CD4-positive, alpha-beta T cell treated with Interleukin-17A for 4 hours (primary cell): ENCODE data around the gene TAF4B.

ENCODE experiments used
- DNase-seq: peaks from one replicate; pipeline ENCODE4 v3.0.0-alpha.2; 2020; ENCODE audit warnings: mixed read lengths

The TAF4B gene

DNA sequence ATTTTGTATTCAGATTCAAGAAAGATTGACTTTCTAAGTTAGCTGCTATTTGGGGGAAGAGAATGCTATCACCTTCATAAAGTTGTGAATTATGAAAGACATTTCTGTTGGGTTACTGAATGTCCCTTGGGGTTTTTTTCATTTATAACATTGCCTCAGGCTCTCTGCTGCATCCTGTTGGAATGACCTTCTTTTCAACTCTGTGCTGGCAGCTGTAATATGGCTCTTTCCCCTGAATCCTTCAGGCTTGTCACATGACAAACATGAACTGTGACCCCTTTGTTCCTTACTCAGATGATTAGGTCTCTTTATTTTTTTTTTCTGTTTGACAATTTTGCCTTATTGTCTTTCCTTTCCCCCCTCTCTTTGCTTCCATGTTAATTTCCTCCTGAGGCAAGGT, 159.8 kb downstream of the TAF4B start:
- no peak for DNase-seq

DNA sequence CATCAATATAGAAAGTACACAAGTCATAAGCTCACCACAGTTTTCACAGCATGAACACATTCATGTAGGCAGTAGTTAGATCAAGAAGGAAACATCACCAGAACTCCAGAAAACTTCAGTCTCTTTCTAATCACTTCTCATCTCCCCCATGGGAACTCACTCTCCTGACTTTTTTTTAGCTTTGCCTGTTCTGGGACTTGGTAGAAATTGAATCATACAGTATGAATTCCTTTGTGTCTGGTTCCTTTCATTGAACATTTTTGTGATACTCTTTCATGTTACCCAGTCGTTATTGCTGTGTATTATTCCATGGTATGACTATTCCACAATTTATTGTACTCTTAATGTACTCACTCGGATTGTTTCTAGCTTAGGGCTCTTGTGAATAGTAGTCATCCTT, 160.2 kb downstream of the TAF4B start:
- no peak for DNase-seq

DNA sequence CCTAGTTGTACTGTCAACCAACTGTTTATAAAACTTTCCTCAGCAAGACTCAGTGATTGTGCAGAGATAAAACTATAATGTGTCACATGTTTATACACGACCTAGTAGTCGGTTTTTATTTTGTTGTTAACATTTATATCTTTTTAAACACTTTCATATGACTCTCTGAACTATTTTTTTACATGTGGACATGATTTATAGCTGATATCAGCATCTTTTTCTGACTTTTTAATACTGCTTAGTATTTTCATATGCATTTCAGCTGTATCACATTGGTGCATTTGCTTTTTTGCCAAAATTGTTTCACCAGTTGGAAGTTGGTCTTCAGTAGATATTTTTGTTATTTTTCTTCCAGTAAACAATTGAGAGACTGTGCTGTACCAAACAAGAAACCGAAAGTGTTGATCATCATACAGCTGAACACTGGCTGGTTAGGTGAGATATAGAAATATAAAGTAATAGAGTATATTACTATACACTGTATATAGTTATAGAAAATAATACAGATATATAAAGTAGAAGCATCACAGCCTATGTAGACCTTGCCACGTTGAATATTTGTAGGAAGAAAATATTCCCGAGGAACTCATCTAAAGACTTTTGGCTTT, 167.9 kb downstream of the TAF4B start:
- no peak for DNase-seq

DNA sequence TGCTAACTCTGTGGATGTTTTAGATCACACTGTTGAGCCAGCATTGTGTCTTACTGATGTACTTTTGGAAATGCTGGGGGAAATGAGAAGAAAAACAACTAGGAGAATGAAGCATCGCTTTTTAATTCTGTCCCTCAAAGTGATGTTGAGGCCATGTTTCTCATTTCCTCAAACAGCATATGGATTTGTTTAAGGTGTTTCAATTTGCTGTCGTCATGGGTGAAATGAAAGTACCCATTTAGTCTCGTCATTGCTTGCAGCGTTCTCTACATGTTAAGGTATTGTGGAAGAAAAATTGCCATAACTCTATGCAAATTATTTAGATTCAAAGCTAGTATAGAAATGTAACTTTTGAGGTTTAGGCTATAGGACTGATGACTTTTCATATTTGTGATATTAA, 170.8 kb downstream of the TAF4B start:
- DNase-seq, result no peak

DNA sequence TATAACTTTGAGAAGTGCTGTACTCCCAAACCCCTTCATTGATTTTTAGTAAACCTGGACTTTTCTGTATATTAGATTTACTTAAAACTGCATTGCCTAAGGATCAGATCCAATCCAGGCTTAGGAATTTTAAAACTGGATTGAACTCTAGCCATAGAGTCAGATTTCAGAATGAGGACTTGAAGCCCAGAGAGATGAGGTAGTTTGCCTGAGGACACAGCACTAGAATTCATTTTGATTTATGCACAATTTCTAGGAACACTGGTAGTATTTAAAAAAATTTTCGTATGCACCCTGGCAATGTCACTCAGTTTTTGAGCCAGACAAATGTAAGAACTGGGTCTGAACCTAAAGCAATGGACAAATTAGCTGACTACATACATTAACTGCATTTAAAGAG, 177.2 kb downstream of the TAF4B start:
- DNase-seq, result no peak

DNA sequence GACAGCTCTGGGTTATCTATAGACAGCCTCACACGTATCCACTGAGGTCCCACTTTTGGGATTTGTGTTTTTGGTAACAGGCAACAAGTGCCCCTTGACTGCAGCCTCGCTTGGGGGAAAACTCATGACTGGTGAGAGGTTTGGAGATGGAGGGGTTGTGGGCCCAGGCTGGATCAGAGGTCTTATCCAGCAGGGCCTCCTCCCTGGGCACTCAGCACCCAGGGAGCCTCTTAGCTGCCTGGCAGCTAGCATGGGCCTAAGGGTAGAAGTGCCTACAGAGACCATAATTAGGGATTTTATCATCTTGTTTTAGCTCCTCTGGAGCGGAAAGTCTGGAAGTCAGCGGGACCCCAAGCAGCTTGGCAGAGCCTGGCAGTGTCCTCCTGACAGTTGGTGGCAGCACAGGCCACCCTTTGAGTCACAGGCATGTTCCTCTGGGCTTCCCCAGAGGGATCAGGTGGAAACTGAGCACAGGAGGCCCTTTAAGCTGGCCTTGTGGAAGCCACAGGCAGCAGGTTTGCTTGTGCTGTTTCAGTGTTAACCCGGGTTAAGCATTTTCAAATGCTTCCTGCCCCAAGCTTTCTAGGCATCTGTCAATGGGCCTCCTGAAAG, 179.1 kb downstream of the TAF4B start:
- no peak for DNase-seq

DNA sequence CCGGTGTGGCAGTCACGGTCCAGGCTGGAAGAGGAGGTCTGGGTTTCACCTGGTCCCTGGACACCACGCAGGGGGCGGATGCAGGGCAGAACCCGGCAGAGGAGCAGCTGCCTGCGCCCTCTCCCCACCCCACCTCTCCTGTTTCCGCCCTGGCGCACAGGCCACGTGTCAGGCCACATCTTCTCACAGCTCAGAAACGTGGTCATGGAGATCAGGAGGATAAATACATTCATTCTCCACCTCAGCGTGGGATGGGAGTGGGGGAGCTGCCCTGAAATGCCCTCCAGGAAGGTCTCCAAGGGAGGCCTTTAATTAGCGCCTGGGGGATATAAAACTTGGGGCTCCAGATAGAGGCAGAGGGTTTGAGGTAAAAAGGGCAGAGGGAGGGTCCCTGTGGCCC, 180.1 kb downstream of the TAF4B start:
- no peak for DNase-seq

DNA sequence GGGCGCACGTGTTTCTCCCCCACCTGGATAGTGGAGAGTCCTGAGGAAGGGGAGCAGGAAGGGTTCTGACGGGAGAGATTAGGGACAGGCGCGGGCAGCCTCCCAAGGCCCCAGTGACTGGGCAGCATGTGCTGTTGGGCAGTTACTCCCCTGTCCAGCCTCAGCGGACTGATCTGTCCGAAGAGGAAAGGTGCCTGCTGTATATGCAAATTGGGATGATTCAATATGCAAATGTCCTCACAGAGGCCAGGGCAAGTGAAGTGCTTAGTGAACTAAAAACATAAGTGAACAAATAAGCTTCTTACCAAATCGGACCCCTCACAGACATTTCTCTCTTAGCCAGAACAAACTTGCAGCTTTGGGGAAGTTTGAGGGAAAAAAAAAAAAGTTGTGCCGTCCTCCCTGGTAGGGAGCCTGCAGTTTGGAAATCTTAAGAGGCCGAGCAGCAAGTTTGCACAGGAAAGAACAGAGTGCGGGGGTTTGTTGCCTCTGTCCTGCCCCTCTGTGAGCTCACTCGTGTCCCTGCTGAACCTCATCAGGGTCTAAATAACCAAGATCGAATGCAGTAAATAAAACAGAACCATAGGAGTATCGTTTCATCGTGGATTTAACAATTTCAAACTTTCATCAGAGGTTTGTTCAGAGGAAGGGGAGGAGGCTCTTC, 180.7 kb downstream of the TAF4B start:
- DNase-seq, result no peak

DNA sequence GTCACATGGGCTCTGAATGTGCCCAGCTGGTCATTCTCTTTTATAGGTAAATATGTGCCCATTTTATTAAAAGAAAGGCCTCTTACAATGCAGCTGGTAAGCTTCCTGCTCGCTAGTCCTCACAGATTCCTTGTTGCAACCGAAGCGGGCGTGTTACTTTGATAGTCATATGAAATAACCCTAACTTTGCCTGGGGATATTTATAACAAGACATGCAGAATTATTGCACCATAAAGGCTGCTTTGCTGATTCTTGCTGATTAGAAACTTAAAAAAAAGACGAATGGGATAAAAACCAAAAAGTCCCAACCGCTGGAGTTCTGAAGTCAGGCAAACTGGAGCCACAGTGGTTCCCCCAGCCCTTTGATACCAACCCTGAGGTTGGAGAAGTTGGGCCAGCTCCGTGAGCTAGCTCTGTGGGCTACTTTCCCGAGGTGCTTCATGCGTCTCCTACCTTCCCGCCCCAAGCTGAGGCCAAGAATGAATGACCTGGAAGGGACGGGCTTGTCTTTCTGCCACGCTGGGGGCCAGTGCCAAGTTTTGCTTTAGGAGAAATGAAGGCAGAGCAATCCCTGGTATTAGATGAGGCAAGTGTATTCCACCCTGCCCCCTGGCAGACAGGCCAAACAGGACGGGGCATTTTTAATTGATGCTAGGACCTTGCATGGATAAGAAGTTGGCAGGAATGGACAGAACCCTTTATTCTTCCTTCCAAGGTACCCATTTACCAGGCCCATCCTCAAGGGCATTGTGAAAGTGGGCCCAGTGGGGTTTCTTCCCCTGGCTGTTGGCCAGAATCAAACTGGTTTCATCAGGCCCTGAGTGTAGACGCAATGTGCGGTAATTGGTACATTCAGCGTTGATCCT, 181.7 kb downstream of the TAF4B start:
- no peak for DNase-seq

DNA sequence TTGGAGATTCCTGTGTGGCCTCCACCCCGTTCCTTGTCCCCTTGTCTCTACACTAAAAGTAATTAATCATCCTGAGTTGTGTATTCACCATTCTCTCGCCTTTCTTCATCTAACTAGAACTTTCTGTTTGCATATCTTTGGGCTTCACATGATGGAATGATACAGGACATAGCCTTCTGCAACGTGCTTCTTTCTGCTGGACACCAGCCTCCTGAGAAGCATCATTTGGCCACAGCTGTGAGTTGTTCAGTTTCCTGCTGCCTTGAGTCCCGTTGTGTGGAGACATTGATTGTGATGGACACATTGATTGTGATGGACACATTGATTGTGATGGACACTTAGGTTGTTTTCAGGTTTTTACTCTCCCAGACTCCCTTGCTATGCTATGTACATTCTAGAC, 182.8 kb downstream of the TAF4B start:
- DNase-seq, result no peak

DNA sequence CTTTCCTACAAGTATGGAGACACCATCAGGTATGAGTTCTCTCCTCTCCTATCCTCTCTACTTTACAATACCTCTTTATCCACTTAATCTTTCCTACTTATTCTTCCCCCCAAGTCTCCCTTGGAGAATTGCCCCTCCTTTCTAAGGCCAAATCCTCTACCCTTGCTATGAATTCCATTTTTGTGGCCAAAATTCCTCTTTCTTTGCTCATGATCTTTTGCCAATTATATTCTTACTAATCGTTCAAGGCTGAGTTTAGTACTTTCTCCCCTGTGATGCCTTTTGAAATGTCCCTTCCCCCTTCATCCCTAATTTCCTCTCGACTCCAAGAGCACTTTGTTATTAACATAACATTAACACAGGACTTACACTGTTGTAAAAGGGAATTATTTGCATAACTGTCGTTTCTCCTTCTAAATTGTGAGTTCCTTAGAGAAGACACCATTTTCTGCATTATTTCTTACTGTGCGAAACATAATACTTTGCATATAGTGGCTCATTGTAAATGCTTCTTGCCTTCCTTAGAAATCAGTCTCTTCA, 188.7 kb downstream of the TAF4B start:
- no peak for DNase-seq

DNA sequence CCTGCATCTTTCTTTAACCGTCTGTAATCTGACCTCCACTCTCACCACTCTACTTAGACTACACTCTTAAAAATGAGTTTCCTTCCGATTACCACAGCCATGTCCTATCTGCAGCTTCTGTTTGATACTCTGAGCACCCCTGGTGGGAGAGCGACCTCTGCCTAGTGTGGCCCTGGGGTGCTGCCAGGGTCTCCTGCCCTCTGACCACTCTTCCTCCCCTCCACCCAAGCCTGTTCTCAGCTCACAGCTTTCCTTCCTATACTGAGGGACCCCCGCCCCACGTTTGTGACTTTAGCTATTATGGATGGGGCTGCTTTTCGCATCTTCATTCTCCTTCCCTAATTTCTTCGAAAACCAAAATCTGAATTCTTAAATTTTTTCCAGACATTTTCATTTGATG, 189.4 kb downstream of the TAF4B start:
- DNase-seq, result no peak

DNA sequence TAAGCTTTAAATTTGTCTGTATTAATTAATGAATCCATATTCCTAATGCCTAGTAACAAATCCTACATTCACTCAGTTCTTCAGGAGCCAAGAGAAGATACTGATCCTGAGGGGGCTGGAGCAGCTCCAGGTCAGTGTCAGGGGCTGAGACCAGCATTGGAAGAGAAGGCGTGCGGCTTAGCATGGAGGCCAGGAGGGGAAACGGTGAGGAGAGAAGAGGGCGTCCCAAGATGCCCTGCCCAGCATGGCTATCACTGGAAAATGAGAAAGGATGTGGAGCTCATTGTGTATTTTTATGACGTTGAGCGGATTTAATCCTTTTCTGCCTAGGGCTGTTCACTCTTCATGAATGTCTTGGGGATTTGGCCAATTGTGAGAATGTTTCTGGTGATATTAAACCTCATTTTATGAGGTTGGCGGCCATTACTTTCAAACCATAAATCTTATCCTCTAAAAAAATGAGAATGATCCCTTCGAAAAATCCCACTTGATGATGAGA, 190.5 kb downstream of the TAF4B start:
- no peak for DNase-seq

DNA sequence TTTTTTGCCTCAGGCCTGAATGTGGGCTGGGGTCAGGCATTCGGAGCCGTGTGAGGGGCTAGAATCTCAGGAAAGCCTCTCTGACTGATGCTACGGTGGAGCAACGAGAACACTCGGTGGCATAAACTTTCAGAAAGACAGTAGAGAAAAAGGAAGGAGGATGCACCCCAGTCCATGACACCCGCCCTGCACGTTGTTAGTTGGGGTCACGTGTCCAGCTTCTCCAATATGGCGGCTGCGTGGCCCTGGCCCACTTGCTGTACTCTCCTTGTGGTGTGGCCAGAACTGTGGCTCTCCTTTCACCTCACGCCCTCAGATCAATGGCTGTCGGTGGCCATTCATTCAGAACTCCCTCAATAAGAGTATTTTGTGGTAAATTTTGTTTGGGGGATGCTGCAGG, 190.9 kb downstream of the TAF4B start:
- no peak for DNase-seq

DNA sequence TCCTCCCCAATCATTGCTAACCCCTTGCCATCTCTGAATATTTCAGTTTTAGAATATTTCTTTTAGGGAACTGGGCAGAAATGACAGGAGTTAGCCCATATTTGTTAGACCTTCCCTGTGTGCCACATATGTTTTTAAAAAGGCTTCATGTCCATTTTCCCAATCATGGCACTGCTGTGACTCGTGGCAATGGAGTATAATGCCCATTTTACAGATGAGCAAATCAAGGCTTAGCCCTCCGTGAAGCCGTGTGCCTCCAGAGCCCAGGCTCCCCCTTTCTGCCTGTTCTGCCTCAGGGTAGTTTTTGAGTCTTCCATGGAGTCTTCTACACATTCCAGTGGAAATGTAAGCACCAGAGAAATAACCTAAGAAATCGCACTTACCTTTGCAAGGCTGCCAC, 192.0 kb downstream of the TAF4B start:
- DNase-seq, result no peak

DNA sequence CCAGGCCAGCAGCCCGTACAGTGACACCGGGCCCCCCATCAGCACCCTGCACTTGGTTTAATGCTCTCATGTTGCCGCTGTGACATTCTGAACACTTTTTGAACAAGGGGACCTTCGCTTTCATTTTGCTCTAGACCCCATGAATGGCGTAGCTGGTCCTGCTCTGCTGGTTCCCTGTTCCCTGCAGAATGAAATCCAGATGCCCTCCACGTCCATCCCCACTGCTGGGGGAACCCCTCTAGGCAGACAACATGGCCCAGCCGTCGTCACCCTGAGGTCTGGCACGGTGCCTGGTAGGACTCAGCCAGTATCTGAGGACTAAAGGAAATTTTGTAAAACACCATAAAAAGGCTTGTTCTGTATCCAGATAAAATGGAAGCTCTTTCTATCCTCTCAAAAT, 193.5 kb downstream of the TAF4B start:
- DNase-seq, result no peak

DNA sequence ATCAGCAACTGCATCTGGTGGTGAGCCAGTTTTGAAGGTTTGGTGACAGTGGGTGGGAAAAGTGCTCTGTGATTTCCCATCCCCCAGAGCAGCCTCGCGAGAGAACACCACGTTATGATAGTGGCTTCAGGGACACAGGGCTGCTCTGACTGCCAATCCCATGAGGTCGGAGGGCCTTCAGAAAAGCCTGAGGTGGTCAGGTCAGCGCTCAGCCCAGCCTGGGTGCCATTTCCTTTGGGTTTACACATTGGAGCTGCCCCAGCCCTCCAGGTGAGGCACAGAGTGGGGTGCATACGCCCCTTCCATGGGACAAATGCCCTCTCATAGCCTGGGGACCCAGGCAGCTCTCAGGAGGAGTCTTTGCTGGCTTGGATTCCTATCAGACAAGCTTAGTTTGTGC, 195.3 kb downstream of the TAF4B start:
- DNase-seq, result no peak

DNA sequence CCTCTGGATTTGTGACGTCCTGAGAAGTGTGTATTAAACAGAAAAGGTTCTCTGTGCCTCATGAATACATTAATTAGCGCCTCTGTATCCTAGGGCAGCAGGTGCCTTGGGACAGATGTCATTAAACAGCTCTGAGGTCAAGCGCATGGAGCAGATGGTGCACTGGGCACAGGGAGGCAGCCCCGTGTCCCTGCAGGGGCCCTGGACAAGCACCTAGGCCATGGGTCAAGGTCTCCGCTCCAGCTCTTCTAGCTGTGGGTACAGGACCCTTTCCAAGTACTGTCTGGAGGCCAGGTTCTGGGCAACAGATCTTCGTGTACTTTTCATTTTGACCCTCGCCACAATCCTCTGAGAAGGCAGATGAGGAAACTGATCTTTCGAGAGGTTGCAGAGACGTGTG, 195.7 kb downstream of the TAF4B start:
- no peak for DNase-seq

DNA sequence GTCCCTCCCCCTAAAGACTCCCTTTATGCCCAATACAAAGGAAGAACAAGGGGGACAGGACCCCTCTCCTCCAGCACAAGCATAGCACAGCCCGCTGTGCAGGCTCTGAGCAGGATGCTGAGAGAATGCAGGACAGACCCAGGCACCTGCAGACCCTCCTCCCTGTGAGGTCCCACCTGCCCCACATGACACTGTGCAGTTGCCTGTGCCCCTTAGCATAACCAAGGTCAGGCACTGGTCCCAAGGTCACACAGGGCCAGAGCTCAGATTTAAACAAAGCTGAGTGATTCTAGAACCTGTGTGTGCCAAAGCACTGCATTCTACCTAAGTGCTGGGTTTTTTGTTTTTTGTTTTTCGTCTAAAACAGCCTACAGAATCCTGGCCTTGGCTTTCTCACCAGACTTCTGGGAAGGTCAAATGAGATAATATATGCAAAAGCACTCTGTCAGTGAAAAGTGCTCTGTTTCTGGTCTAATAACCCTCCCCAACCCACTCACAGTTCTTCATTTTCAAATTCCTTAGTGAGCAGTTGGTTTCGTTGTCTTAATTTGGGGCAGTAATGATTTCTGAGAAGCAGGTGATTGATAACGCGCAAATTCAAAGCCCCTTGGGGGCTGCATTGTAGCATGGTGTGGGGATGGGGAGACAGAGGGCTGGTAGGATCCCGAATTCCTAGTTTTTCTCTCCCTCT, 196.4 kb downstream of the TAF4B start:
- DNase-seq, result no peak

DNA sequence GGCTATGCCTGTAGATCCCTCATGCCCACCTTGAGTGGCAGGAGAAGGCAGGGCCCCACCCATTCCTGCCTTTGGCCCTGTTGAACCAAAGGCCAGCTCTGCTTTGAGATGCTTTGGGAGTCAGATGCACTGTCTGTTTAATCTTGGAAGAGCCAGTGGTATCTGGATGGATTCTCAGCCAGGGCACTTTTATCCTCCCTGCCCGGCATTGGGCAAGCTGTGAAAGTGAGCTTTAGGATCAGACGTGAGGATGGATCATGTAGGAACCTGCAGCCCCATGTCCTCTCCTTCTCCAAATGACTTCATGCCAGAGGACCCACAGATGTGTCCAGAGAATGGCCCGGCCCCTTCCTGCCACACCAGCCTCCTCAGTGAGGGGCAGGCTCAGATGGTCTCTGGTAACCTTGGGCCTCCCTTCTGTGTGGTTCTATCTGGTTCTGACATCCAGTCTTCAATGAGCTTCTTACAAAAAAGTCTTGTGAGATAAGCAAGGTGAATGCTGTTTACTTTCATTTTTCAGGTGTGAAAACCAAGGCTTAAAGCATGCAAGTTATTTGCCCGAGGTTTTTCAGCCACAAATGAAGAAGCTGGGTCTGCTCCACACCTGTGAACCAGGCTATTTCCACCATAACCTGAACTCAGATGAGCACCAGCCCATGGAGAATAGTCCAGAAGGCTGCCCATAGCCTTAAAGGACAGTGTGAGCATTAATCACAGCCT, 198.3 kb downstream of the TAF4B start:
- DNase-seq, result no peak

DNA sequence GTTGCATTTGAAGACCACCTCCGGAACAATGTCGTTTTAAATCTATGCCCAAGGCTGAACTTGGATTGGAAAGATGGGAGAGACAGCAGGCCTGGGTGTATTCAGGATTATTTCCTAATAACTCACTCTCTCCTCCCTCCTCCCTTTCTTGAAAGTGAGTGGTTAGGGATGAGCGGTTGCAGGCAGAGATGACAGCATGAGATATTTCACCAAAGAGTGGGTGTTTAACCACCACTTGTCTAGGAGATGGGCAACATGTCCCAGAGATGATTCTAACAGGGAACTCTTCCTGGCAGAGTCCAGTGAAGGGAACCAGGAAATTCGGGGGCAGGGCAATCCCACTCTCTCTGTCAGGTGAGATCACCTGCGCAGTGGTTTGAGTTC, 198.9 kb downstream of the TAF4B start:
- no peak for DNase-seq
